Measurements from ENCODE around the gene RDH14. TPM values are rescaled to one million over a fixed set of nuclear protein-coding genes. Genes with fewer than 3 reads are reported as not detected.

The RDH14 gene
- total and polyA plus RNA-seq, 4 donors, result 13.3 to 23.9 (median 15.6) TPM

GRCh38 chr2:18599509-18600254, 39.2 kb upstream of the RDH14 start:
- H3K27ac ChIP-seq (ENCODE audit: low read depth in 1 of 2, low read length in 2 of 2), result peak overlapping the region in 1 of 2 donors; percentile 33
- H3K9ac ChIP-seq (ENCODE audit: low read depth in 1 of 2, low read length in 2 of 2), result no peak overlapping the region
- no peak for DNase-seq (ENCODE audit: low spot score)
- H3K9me3 ChIP-seq (ENCODE audit: control insufficient read depth in 4 of 4, low read length in 3 of 4), result no peaks in the 10 kb centered on the region
- no peak overlapping the region for H3K4me3 ChIP-seq (ENCODE audit: low read depth in 1 of 3, low read length in 3 of 3)
- peak; percentile 45 for TF ChIP-seq SP1 (IDR thresholded peaks at IDR 0.05)
- TF ChIP-seq FOXA2 (IDR thresholded peaks at IDR 0.05), result peak; percentile 25
- TF ChIP-seq CTCF (IDR thresholded peaks at IDR 0.05; ENCODE audit: low read depth, low read length, missing input control), result no peak
- peak; percentile 33 to 46 for TF ChIP-seq RXRA (IDR thresholded peaks at IDR 0.05)
- no peak for TF ChIP-seq JUND (IDR thresholded peaks at IDR 0.05)
- no peak for TF ChIP-seq REST (IDR thresholded peaks at IDR 0.05)
- no peak for TF ChIP-seq HNF4G (IDR thresholded peaks at IDR 0.05)
- peak; percentile 6 to 27 for TF ChIP-seq HNF4A (conservative IDR thresholded peaks at IDR 0.05)
- TF ChIP-seq ATF3 (IDR thresholded peaks at IDR 0.05), result peak; percentile 20
- TF ChIP-seq RAD21 (IDR thresholded peaks at IDR 0.05), result peak in 1 of 2 donors; percentile 23
- no peak for TF ChIP-seq GABPA (IDR thresholded peaks at IDR 0.05 in 1 of 2, conservative IDR thresholded peaks at IDR 0.05 in 1 of 2)
- no peak for TF ChIP-seq ZBTB33 (IDR thresholded peaks at IDR 0.05)
- TF ChIP-seq MAX (IDR thresholded peaks at IDR 0.05), result no peak
- no peak for TF ChIP-seq FOXA1 (IDR thresholded peaks at IDR 0.05)
- no peak for TF ChIP-seq EGR1 (IDR thresholded peaks at IDR 0.05; ENCODE audit: low read depth in 2 of 2)
- TF ChIP-seq YY1 (IDR thresholded peaks at IDR 0.05), result no peak
- no peak for TF ChIP-seq TAF1 (conservative IDR thresholded peaks at IDR 0.05)
- TF ChIP-seq NR2F2 (IDR thresholded peaks at IDR 0.05), result no peak
- no peaks in the 10 kb centered on the region for H3K36me3 ChIP-seq (ENCODE audit: control insufficient read depth in 4 of 4, insufficient read depth in 3 of 4, low read depth in 1 of 4, low read length in 3 of 4)
- no peaks in the 10 kb centered on the region for H3K27me3 ChIP-seq (ENCODE audit: control insufficient read depth in 4 of 4, insufficient read depth in 4 of 4, low read length in 3 of 4)
- H3K4me1 ChIP-seq (ENCODE audit: control insufficient read depth in 4 of 4, insufficient read depth in 4 of 4, low read length in 3 of 4), result peaks cover 10 to 47% (median 41%) of the 10 kb centered on the region in 4 donors
- WGBS, result 73% methylated on average over 2 of the region's 2 CpGs
